HG03064 (cell line): ENCODE data around the gene ST8SIA4.
"Not testable (repeated sequence)": the region's sequence is repeated elsewhere in the genome, so short reads cannot be mapped to it uniquely, and the experiment has no call there.

Experiments used
- ATAC-seq: cut with Tn5 transposase; IDR thresholded peaks from one replicate; pipeline ENCODE4 v1.9.1; 2021; ENCODE audit warnings: low read depth; ENCODE audit not compliant: unreplicated experiment

The ST8SIA4 gene

GRCh38 chr5:100789694-100790093 is 113.4 kb downstream of the ST8SIA4 start:
- no peak for ATAC-seq

GRCh38 chr5:100788417-100788816 is 114.7 kb downstream of the ST8SIA4 start:
- ATAC-seq = no peak

DNA sequence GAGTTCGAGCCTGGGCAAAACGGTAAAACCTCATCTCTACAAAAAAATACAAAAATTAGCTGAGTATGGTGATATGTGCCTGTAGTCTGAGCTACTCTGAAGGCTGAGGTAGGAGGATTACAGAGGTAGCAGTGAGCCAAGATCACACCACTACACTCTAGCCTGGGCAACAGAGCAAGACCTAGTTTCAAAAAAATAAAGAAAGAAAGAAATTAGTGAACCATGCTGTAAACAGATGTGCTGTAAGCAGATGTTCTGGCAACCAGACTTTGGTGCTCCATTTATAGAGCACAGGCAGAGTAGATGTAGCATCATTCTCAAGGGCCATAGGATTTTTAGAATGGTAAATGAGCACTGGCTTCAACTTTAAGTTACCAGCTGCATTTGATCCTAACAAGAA is 115.4 kb downstream of the ST8SIA4 start:
- peak; percentile 87 for ATAC-seq

DNA sequence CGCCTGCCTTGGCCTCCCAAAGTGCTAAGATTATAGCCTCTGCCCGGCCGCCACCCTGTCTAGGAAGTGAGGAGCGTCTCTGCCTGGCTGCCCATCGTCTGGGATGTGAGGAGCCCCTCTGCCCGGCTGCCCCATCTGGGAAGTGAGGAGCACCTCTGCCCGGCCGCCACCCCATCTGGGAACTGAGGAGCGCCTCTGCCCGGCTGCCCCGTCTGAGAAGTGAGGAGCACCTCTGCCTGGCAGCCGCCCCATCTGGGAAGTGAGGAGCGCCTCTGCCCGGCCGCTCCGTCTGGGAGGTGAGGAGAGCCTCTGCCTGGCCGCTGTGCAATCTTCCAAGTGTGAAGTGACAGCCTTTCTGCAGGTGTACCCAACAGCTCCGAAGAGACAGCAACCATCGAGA is 117.5 kb downstream of the ST8SIA4 start:
- not testable (repeated sequence) for ATAC-seq

GRCh38 chr5:100780376-100780870 is 122.7 kb downstream of the ST8SIA4 start:
- ATAC-seq = peak; percentile 78

- ATAC-seq = peak; percentile 43
Measured at GRCh38 chr5:100779669-100780375, 123.3 kb downstream of the ST8SIA4 start.

- peak; percentile 63 for ATAC-seq
Measured at GRCh38 chr5:100777680-100778300, 125.3 kb downstream of the ST8SIA4 start.

DNA sequence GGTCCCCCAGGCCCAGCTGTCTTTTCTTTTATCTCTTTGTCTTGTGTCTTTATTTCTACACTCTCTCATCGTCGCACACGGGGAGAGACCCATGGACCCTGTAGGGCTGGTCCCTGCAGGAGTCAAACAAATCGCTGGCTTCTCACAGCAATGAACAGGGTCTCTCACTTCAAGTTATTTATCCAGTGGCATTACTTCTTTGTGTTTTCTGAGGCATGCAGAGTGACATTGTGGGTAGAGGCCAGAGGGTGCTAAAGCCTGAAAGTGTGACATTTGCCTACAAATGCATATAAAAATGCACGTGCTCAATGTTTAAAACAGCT is 127.6 kb downstream of the ST8SIA4 start:
- no peak for ATAC-seq

- ATAC-seq = no peak
Measured at GRCh38 chr5:100772548-100772947, 130.5 kb downstream of the ST8SIA4 start.

- ATAC-seq = no peak
Measured at GRCh38 chr5:100772006-100772405, 131.1 kb downstream of the ST8SIA4 start.

- ATAC-seq = no peak
Measured at GRCh38 chr5:100771181-100771580, 131.9 kb downstream of the ST8SIA4 start.

DNA sequence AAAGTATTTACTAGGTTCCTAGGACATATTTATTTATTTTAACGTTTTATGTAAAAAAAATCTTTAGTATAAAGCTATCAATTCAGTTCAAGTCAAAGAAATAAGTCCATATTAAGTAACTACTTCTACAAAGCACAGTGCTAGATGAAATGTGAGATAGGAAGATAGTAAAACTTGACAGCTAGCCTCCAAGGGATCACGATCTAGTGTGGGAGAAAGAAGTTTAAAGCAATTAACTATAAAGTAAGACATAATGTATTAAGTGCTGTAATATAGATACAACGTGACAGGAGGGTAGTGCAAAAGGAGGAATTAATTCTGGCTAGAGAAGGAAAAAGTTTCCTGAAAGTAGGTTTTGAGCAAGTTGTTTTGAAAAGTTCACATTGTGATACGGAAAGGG is 134.9 kb downstream of the ST8SIA4 start:
- ATAC-seq = no peak

GRCh38 chr5:100762995-100763394 is 140.1 kb downstream of the ST8SIA4 start:
- ATAC-seq = no peak

DNA sequence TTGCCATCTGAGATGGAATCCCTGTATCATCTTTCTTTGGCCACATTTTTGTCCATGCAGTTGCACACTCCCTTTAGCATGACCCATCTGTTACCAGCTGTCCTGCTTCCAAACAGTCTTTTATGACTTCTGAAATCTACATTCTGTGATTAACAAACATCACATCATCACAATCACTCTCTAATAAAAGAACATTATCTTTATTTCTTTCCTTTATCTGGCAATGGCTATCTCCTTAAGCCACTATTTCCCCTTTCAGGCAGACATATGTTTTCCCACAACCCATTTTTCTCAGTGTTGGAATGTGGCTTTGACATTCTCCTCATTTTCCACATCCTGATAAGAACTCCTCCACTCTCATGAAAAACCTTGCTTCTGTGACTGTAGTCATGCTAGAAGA is 141.0 kb downstream of the ST8SIA4 start:
- ATAC-seq = no peak

DNA sequence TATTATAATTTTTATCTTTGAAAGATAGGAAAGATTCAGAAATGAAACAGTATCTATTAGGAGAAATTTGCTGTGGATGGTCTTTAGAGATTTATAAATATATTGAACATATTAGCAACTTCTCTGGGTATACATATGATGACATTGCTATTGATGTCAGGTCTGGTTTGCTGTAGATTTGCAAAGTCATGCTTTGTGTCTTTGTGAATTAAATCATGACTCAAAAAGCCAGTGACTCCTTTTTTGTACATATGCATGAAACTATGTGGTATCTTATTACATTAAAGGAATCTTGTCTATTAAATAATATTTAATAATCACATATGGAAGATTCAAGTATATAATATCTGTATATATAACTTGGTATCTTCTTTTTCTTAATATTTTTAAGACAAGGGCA is 141.9 kb downstream of the ST8SIA4 start:
- ATAC-seq = no peak

DNA sequence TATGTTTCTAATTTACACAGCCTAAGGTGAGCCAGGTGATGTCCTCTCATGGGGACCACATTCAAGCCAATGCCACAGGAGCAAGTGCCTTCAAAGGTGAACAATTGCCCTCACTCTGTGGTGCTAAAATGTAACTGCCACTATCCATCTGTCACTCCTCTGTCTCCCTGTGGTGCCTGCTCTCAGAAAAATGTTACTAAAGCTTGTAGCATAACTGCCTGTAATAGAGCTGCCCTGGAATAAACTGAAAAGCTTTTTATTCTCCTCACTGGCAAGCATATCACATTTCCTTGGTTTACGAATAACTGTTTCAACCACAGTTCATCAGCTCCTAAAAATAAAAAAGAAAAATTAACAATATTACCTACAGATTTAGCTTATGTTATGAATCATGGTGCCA is 142.4 kb downstream of the ST8SIA4 start:
- no peak for ATAC-seq

DNA sequence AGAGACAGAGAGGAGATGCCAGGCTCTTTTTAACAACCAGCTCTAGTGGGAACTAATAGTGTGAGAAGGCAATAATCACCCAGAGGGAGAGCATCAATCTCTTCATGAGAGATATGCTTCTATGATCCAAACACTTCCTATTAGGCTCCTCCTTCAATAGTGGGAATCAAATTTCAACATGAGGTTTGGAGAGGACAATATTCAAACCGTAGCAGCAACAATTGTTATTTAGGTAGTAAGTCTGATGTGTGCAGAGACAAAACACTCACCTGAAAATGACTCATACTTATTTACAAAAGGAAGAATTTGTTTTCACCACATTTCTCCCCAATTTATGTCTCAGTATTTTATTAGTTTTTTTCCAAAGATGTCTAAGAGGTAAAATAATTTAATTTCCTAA is 144.3 kb downstream of the ST8SIA4 start:
- ATAC-seq = no peak

DNA sequence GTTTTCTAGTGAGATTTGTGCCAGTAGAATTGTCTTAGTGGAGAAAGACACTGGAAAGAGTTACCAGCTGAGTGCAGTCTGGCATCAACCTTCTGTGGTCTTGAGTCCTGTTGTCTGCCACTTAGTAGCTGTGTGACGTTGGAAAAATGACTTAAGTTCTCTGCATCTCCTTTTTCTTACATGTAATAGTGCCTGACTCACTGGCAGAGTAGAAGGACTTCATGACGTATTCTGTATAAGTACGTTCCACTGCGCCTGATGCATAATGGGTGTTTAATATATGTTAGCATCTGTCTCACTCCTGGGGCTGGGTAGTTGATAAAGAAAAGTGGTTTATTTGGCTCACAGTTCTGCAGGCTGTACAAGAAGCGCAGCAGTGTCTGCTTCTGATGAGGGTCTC is 144.8 kb downstream of the ST8SIA4 start:
- no peak for ATAC-seq

- ATAC-seq = no peak
Measured at GRCh38 chr5:100757618-100758017, 145.5 kb downstream of the ST8SIA4 start.
